ENCODE data around the gene DISP3. TPM values are rescaled to one million over a fixed set of nuclear protein-coding genes. Genes with fewer than 3 reads are reported as not detected.
A peak's percentile ranks its signal among the peaks of the same experiment; 100 is the strongest.

Gene DISP3
- total and polyA plus RNA-seq, 9 of the 15 experiments (the other 6 are each of a cell fraction or from before 2014, with no cell fraction given), result 0.03 to 0.19 (median 0.15) TPM; not detected in 5

DNA sequence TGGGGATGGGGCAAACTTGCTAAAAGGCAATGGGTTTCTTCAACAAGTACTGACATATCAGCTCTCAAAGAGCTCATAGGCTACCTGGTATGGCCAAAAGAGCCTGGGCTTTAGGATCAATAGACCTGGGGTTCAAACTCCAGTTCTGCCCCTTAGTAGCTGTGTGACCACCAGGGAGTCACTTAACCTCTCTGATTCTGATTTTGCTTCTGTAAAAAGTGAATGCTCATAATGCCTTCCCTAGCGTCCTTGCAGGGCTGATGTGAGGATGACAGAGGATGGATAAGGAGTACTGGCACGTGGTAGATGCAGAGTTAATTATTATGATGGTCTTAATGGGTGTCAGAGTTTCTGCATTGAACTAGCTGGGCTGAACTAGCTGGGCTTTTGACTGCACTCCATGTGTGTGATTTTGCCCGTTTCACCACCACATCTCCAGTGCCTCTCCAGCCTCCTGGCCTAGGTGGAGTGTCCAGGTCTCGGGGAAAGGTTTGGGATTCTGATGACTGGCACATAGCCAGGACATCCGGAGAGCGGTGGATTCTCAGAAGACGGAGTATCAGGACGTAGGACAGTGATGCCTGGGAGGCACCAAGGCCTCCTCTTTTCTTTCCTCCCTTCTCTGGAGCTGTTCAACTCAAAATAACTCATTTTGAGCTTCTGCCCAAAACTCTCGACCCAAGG, 15.2 kb downstream of the DISP3 start:
- ChIA-PET CTCF (ENCODE audit: low intra/inter-chr PET ratio) (no interaction called here), POLR2A (interaction anchor here (0.7 to 0.9 kb wide), 2 partner anchors 8 to 12 kb away, joined by 3 read pairs; no protein-coding TSS in a partner anchor)
- intact Hi-C loops (cut with micrococcal nuclease) (no loop called here), in situ Hi-C loops (cut with MboI) (no loop called here)
- Histone ChIP-seq H3K79me2 (ENCODE audit: control insufficient read depth, insufficient read depth, low read length) (no peaks in the 10 kb centered on the region), H2AFZ (ENCODE audit: low read depth, low read length) (no peak overlapping the region), H4K20me1 (replicated peaks; ENCODE audit: control insufficient read depth, insufficient read depth, low read length) (peaks cover 17% of the 10 kb centered on the region; the same call in 1 of the 2 replicates), H3K9ac (ENCODE audit: insufficient read depth in 1 of 2, low read depth in 2 of 2, low read length in 2 of 2) (no peak overlapping the region), H3K9me1 (ENCODE audit: control insufficient read depth, insufficient read depth, low read length) (peaks cover 4% of the 10 kb centered on the region), H3K27ac (ENCODE audit: extremely low read depth, low read depth, low read length) (no peak overlapping the region), H3K9me3 (replicated peaks; ENCODE audit: control insufficient read depth, insufficient read depth, low read depth, low read length) (no peaks in the 10 kb centered on the region), H3K36me3 (ENCODE audit: control insufficient read depth, insufficient read depth, low read length) (no peaks in the 10 kb centered on the region), H3K4me3 (no peak overlapping the region), H3K4me2 (ENCODE audit: insufficient read depth, low read length) (no peak overlapping the region), H3K4me1 (replicated peaks in 1 of 2; ENCODE audit: control insufficient read depth in 2 of 2, insufficient read depth in 2 of 2, low read length in 2 of 2) (no peaks in the 10 kb centered on the region), H3K27me3 (ENCODE audit: control insufficient read depth in 2 of 2, insufficient read depth in 2 of 2, low read length in 2 of 2) (peaks cover 22 to 65% of the 10 kb centered on the region in 2 experiments; a peak in 4 of 5 replicates)
- FAIRE-seq (no peak), ATAC-seq (no peak), DNase-seq (ENCODE audit: extremely low read depth in 1 of 4, low spot score in 3 of 4) (no peak)
- no TSS peak for BruUV-seq (replicated peaks)
- 1% methylated on average over 9 of the region's 9 CpGs for WGBS (ENCODE audit: insufficient coverage, low coverage, missing lambda C conversion rate)
- TF ChIP-seq HNRNPLL (IDR thresholded peaks at IDR 0.05; ENCODE audit: low read depth, low read length, poor library complexity, severe bottlenecking), result no peak
- no peak for TF ChIP-seq SRSF1 (IDR thresholded peaks at IDR 0.05; ENCODE audit: low read depth, low read length)
- no peak for TF ChIP-seq GTF2F1 (IDR thresholded peaks at IDR 0.05; ENCODE audit: low read depth, low read length)
- peak; percentile 89 for TF ChIP-seq RBM25 (IDR thresholded peaks at IDR 0.05; ENCODE audit: low read depth, low read length, severe bottlenecking)
- TF ChIP-seq RFX1 (IDR thresholded peaks at IDR 0.05), result no peak
- peak; percentile 66 for TF ChIP-seq ZFP36 (IDR thresholded peaks at IDR 0.05; ENCODE audit: low read depth, low read length, partially characterized antibody)
- TF ChIP-seq ARID2 (IDR thresholded peaks at IDR 0.05), result no peak
- no peak for TF ChIP-seq ATF7 (IDR thresholded peaks at IDR 0.05)
- TF ChIP-seq ADNP (tag; IDR thresholded peaks at IDR 0.05), result 0 out of 2 replicates have a peak, but pooled peaks have one; percentile 51
- TF ChIP-seq, protein P1, sequence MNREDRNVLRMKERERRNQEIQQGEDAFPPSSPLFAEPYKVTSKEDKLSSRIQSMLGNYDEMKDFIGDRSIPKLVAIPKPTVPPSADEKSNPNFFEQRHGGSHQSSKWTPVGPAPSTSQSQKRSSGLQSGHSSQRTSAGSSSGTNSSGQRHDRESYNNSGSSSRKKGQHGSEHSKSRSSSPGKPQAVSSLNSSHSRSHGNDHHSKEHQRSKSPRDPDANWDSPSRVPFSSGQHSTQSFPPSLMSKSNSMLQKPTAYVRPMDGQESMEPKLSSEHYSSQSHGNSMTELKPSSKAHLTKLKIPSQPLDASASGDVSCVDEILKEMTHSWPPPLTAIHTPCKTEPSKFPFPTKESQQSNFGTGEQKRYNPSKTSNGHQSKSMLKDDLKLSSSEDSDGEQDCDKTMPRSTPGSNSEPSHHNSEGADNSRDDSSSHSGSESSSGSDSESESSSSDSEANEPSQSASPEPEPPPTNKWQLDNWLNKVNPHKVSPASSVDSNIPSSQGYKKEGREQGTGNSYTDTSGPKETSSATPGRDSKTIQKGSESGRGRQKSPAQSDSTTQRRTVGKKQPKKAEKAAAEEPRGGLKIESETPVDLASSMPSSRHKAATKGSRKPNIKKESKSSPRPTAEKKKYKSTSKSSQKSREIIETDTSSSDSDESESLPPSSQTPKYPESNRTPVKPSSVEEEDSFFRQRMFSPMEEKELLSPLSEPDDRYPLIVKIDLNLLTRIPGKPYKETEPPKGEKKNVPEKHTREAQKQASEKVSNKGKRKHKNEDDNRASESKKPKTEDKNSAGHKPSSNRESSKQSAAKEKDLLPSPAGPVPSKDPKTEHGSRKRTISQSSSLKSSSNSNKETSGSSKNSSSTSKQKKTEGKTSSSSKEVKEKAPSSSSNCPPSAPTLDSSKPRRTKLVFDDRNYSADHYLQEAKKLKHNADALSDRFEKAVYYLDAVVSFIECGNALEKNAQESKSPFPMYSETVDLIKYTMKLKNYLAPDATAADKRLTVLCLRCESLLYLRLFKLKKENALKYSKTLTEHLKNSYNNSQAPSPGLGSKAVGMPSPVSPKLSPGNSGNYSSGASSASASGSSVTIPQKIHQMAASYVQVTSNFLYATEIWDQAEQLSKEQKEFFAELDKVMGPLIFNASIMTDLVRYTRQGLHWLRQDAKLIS (CRISPR knock-in tag; IDR thresholded peaks at IDR 0.05), result no peak
- peak; percentile 64 for TF ChIP-seq CHD4 (IDR thresholded peaks at IDR 0.05; ENCODE audit: insufficient read depth, insufficient replicate concordance, low read depth, low read length, poor library complexity, severe bottlenecking)
- TF ChIP-seq KAT7 (CRISPR knock-in tag; IDR thresholded peaks at IDR 0.05; ENCODE audit: borderline replicate concordance), result no peak
- TF ChIP-seq, protein P2, sequence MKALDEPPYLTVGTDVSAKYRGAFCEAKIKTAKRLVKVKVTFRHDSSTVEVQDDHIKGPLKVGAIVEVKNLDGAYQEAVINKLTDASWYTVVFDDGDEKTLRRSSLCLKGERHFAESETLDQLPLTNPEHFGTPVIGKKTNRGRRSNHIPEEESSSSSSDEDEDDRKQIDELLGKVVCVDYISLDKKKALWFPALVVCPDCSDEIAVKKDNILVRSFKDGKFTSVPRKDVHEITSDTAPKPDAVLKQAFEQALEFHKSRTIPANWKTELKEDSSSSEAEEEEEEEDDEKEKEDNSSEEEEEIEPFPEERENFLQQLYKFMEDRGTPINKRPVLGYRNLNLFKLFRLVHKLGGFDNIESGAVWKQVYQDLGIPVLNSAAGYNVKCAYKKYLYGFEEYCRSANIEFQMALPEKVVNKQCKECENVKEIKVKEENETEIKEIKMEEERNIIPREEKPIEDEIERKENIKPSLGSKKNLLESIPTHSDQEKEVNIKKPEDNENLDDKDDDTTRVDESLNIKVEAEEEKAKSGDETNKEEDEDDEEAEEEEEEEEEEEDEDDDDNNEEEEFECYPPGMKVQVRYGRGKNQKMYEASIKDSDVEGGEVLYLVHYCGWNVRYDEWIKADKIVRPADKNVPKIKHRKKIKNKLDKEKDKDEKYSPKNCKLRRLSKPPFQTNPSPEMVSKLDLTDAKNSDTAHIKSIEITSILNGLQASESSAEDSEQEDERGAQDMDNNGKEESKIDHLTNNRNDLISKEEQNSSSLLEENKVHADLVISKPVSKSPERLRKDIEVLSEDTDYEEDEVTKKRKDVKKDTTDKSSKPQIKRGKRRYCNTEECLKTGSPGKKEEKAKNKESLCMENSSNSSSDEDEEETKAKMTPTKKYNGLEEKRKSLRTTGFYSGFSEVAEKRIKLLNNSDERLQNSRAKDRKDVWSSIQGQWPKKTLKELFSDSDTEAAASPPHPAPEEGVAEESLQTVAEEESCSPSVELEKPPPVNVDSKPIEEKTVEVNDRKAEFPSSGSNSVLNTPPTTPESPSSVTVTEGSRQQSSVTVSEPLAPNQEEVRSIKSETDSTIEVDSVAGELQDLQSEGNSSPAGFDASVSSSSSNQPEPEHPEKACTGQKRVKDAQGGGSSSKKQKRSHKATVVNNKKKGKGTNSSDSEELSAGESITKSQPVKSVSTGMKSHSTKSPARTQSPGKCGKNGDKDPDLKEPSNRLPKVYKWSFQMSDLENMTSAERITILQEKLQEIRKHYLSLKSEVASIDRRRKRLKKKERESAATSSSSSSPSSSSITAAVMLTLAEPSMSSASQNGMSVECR (CRISPR knock-in tag; IDR thresholded peaks at IDR 0.05), result no peak
